Tibial nerve (tissue), 4 donors: ENCODE results near the gene YPEL4. TPM values are rescaled to one million over a fixed set of nuclear protein-coding genes. Genes with fewer than 3 reads are reported as not detected.

ENCODE experiments used
- DNase-seq, 2 donors: peaks; one replicate each; pipeline ENCODE4 v3.0.0-alpha.2; 2019; ENCODE audit warnings: low spot score in 2 of 2
- H3K27ac ChIP-seq, 4 donors: fragments of 200-600 bp; sonication (generic) in 3 of 4; one replicate each; pipeline ENCODE4 v1.5.1; 2017 to 2019; ENCODE audit warnings: mild to moderate bottlenecking in 1 of 4
- H3K27me3 ChIP-seq, 2 donors: fragments of 200-600 bp; sonication (generic) in 1 of 2; one replicate each; pipeline versions ENCODE4 v1.5.1 to v1.6.0; 2017 to 2019
- H3K36me3 ChIP-seq, 3 donors: fragments of 200-600 bp; sonication (generic); one replicate each; pipeline ENCODE4 v1.5.1; 2018 to 2019
- H3K4me1 ChIP-seq, 4 donors: fragments of 200-600 bp; sonication (generic) in 3 of 4; one replicate each; pipeline ENCODE4 v1.5.1; 2017 to 2019
- H3K4me3 ChIP-seq, 4 donors: fragments of 200-600 bp; sonication (generic) in 3 of 4; one replicate each; pipeline ENCODE4 v1.5.1; 2017 to 2019; ENCODE audit warnings: mild to moderate bottlenecking in 1 of 4, moderate library complexity in 1 of 4
- H3K9me3 ChIP-seq, 4 donors: fragments of 200-600 bp; sonication (generic) in 3 of 4; one replicate each; pipeline ENCODE4 v1.5.1; 2017 to 2019
- CTCF ChIP-seq, 5 experiments: fragments of 200-600 bp in 3 of 5; fragments of 450-650 bp in 2 of 5; sonication (generic) in 3 of 5; IDR thresholded peaks; one replicate each; pipeline ENCODE4 v1.5.1; 2016 to 2019; ENCODE audit warnings: antibody characterized with exemption in 5 of 5, mild to moderate bottlenecking in 3 of 5, moderate library complexity in 2 of 5
- EP300 ChIP-seq, 2 donors: sonication (generic); formaldehyde crosslinking; IDR thresholded peaks; one replicate each; pipeline ENCODE4 v1.6.1; 2017; ENCODE audit warnings: antibody characterized with exemption in 2 of 2, mild to moderate bottlenecking in 1 of 2
- POLR2A ChIP-seq, 2 donors: fragments of 450-650 bp; IDR thresholded peaks; one replicate each; pipeline ENCODE4 v1.6.1; 2017; ENCODE audit warnings: antibody characterized with exemption in 2 of 2, mild to moderate bottlenecking in 2 of 2, moderate library complexity in 2 of 2
- WGBS, 2 donors: methylation state at CpG; one replicate each; pipeline ENCODE4 v1.1.5; 2018; 5-methylcytosine and 5-hydroxymethylcytosine counted together
- total RNA-seq, 4 donors: library from RNA; depleted of rRNA; stranded (reverse); fragments of >200 nt; gene quantifications; one replicate each; pipeline ENCODE4 v1.1.0, GENCODE V29; 2016

The YPEL4 gene
- total RNA-seq, 4 donors from 2014 or later, result 0.30 to 1.7 (median 0.41) TPM

GRCh38 chr11:57651408-57651807 is 1.7 kb upstream of the YPEL4 start:
- Histone ChIP-seq H3K4me1 (peaks cover 0 to 50% (median 34%) of the 10 kb centered on the region in 4 donors), H3K36me3 (no peaks in the 10 kb centered on the region), H3K9me3 (no peaks in the 10 kb centered on the region), H3K4me3 (no peak overlapping the region), H3K27ac (no peak overlapping the region), H3K27me3 (peaks cover 0 to 30% of the 10 kb centered on the region in 2 donors)
- DNase-seq, result no peak
- TF ChIP-seq POLR2A (IDR thresholded peaks at IDR 0.05) (no peak), CTCF (IDR thresholded peaks at IDR 0.05) (no peak), EP300 (IDR thresholded peaks at IDR 0.05) (no peak)
- WGBS, 2 donors, result 76 to 77% methylated on average over 7 of the region's 7 CpGs

GRCh38 chr11:57650739-57651090 is 1.0 kb upstream of the YPEL4 start:
- Histone ChIP-seq H3K27ac (no peak overlapping the region), H3K9me3 (no peaks in the 10 kb centered on the region), H3K4me1 (peaks cover 0 to 57% (median 37%) of the 10 kb centered on the region in 4 donors), H3K36me3 (no peaks in the 10 kb centered on the region), H3K4me3 (no peak overlapping the region), H3K27me3 (peaks cover 0 to 30% of the 10 kb centered on the region in 2 donors)
- TF ChIP-seq POLR2A (IDR thresholded peaks at IDR 0.05) (no peak), EP300 (IDR thresholded peaks at IDR 0.05) (no peak), CTCF (IDR thresholded peaks at IDR 0.05) (no peak)
- no peak for DNase-seq
- WGBS, 2 donors, result 53 to 56% methylated on average over 5 of the region's 5 CpGs

DNA sequence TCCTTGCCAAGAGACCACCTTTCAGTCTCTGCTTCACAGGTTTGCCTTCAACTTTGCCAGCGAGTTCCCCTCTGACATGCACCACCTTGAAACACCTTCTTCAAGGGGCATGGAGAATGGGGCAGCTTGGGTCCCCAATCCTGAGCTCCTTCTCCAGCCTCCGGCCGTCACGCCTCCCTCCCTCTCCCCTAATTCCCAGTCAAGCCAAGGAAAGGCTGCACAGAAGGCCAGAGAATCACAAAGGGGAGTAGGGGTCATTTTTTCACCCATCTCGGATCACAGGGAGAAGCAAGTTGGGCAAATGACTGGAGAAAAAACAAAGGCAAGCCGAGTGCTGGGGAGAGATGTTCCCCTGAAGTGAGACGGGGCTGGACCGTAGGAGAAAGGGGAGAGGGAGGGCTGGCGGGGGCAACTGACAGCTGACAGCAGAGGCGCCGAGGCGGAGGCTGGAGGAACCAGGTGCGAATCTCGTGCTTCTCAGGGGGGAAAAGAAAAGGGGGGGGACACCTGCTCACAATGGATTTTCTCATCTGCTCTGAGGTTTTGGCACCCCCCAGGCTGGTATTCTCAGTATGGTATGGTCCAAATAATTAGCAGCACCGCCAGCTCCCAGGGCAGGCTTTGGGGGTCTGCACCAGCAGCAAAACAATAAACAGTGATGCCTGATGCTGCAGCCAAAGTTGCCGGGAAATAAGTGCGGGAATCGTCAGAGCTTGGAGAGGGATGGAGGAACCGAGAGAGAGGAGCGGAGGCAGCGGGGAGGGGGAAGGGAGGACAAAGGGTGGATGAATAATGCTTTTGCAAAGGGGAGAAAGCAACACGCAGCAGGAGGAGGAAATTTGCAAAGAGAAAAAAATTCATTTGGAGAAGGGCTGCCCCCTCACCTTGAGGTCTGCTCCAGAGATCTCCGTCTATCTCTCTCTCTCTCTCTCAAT is 644 bp downstream of the YPEL4 start:
- H3K36me3 ChIP-seq, result no peaks in the 10 kb centered on the region
- peak overlapping the region; percentile 6 to 55 (median 50) for H3K4me3 ChIP-seq
- no peak for TF ChIP-seq CTCF (IDR thresholded peaks at IDR 0.05)
- TF ChIP-seq POLR2A (IDR thresholded peaks at IDR 0.05), result no peak
- no peak for TF ChIP-seq EP300 (IDR thresholded peaks at IDR 0.05)
- no peaks in the 10 kb centered on the region for H3K9me3 ChIP-seq
- WGBS, 2 donors, result 1 to 2% methylated on average over 23 of the region's 23 CpGs
- H3K27me3 ChIP-seq, result peaks cover 0 to 30% of the 10 kb centered on the region in 2 donors
- H3K27ac ChIP-seq, result peak overlapping the region in 2 of 4 donors; percentile 71 to 78
- H3K4me1 ChIP-seq, result peaks cover 0 to 72% (median 45%) of the 10 kb centered on the region in 4 donors
- DNase-seq, result no peak

DNA sequence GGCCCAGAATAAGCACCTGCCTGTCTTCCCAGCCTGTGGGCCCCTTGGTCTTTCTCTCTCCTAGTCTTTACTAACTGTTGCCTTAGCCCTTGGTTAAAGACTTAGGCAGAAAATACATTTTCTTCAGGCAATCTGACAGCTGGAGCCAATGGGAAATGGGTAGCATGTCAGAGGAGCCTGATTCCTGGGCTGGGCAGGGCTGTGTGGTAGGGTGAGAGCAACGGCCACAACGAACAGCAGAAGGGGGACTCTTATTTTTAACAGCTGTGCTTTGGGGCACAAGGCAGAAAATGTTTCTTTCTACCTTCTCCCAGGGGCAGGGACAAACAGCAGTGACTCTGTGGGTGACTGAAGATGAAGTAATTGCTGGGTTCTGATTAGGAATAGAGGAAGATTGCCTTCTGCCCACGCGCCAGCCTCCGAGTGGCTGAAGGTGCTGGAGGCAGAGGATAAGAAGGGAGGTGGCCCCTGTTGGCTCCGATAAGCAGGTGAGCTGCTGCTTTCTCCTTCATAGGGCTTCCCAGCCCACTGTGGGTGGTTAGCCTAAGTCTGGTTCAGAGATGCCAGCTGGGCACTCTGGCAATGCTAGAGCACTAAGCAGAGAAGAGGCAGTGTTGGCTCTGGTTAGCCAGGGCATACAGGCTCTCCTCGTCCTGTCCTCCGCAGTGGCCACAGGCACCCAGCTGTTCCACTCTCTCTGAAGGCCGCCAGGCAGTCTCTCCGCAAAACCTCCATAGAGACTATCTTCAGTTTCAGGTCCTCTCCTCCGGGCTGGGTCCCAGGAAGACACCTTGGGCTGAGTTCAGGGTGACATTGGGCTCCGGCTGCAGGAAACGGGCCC is 1.5 kb downstream of the YPEL4 start:
- Histone ChIP-seq H3K27ac (peak overlapping the region in 1 of 4 donors; percentile 78), H3K27me3 (peaks cover 0 to 30% of the 10 kb centered on the region in 2 donors), H3K4me1 (peaks cover 0 to 72% (median 45%) of the 10 kb centered on the region in 4 donors), H3K9me3 (no peaks in the 10 kb centered on the region), H3K4me3 (peak overlapping the region in 3 of 4 donors; percentile 47 to 55 (median 52)), H3K36me3 (no peaks in the 10 kb centered on the region)
- WGBS, 2 donors, result 4 to 6% methylated on average over 13 of the region's 13 CpGs
- TF ChIP-seq POLR2A (IDR thresholded peaks at IDR 0.05), result no peak
- TF ChIP-seq EP300 (IDR thresholded peaks at IDR 0.05), result no peak
- no peak for TF ChIP-seq CTCF (IDR thresholded peaks at IDR 0.05)
- no peak for DNase-seq
